ENCODE results near the gene RAE1.

DNA sequence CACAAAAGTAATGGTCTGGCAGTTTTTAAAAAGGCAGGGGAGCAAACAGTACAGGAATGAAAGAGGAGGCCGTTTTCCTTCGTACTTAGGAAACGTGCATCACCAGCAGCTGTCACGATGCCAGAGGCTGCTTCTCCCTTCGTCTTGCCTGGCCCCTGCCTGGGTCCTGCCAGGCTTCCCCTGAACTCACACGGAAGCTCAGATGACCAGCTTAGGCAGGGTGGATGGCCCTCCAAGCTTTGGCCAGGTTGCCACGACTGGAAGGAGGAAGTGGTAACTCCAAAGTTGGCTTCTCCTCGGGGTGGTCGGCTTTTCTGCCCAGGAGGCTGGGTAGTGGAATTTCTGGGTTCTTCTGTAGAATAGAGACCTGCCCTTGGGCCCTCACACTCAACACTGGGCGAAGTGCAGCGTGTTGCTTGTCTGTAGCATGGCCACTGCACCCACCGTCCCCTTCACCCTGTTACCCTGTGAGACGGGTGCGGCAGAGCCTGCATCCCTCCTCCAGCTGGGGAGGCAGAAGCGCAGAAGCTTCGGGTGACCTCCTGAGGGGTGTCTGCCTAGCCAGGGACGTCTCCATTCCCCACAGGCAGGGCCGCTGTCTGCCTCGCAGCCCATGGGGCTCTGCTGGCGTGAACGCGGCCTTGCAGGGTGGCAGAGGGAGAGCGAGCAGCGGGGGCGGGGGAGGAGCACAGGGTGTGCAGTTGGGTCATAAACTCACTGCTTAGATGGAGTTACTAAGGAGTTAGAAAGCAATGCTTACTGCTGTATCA is 21.7 kb downstream of the RAE1 start:
- TF ChIP-seq POLR2AphosphoS5 (IDR thresholded peaks at IDR 0.05; ENCODE audit: low read depth, low read length) (0 out of 2 replicates have a peak, but pooled peaks have one; percentile 25), POLR2A (IDR thresholded peaks at IDR 0.05; ENCODE audit: low read depth, low read length) (peak; percentile 35; the same call in 1 of the 2 replicates)
